ENCODE results near the gene DDX1.

The DDX1 gene

GRCh38 chr2:15624903-15625302 lies 33.2 kb downstream of the DDX1 start:
- no peak overlapping the region for H3K4me3 ChIP-seq (ENCODE audit: low read depth, low read length)
- DNase-seq (ENCODE audit: low read depth), result no peak
- TF ChIP-seq CTCF (conservative IDR thresholded peaks at IDR 0.05; ENCODE audit: low read depth, low read length), result no peak

- no peak for DNase-seq (ENCODE audit: low read depth)
- H3K4me3 ChIP-seq (ENCODE audit: low read depth, low read length), result no peak overlapping the region
- TF ChIP-seq CTCF (conservative IDR thresholded peaks at IDR 0.05; ENCODE audit: low read depth, low read length), result no peak
Observed at GRCh38 chr2:15625344-15626036, 33.8 kb downstream of the DDX1 start.

GRCh38 chr2:15626126-15626525 lies 34.5 kb downstream of the DDX1 start:
- no peak for TF ChIP-seq CTCF (conservative IDR thresholded peaks at IDR 0.05; ENCODE audit: low read depth, low read length)
- no peak overlapping the region for H3K4me3 ChIP-seq (ENCODE audit: low read depth, low read length)
- DNase-seq (ENCODE audit: low read depth), result no peak

GRCh38 chr2:15626967-15627366 lies 35.3 kb downstream of the DDX1 start:
- no peak for DNase-seq (ENCODE audit: low read depth)

GRCh38 chr2:15627817-15628684 lies 36.4 kb downstream of the DDX1 start:
- no peak for TF ChIP-seq CTCF (conservative IDR thresholded peaks at IDR 0.05; ENCODE audit: low read depth, low read length)
- DNase-seq (ENCODE audit: low read depth), result no peak

More at GRCh38 chr2:15626967-15627366, 35.3 kb downstream of the DDX1 start:
- no peak overlapping the region for H3K4me3 ChIP-seq (ENCODE audit: low read depth, low read length)
- TF ChIP-seq CTCF (conservative IDR thresholded peaks at IDR 0.05; ENCODE audit: low read depth, low read length), result no peak

GRCh38 chr2:15628899-15629855 lies 37.5 kb downstream of the DDX1 start:
- no peak for TF ChIP-seq CTCF (conservative IDR thresholded peaks at IDR 0.05; ENCODE audit: low read depth, low read length)
- H3K4me3 ChIP-seq (ENCODE audit: low read depth, low read length), result no peak overlapping the region
- DNase-seq (ENCODE audit: low read depth), result no peak

More at GRCh38 chr2:15627817-15628684, 36.4 kb downstream of the DDX1 start:
- no peak overlapping the region for H3K4me3 ChIP-seq (ENCODE audit: low read depth, low read length)

All from choroid plexus epithelial cell (primary cell).